Spleen (tissue), 11 donors: Measurements from ENCODE around the gene MPDU1. TPM values are rescaled to one million over a fixed set of nuclear protein-coding genes. Genes with fewer than 3 reads are reported as not detected.
"Not testable (repeated sequence)": the region's sequence is repeated elsewhere in the genome, so short reads cannot be mapped to it uniquely, and the experiment has no call there.

ENCODE experiments used
- DNase-seq: peaks from one replicate; pipeline ENCODE4 v3.0.0-alpha.2; 2020
- H3K27ac ChIP-seq, 8 donors: fragments of 200-600 bp; sonication (generic) in 7 of 8; 1 replicate in 4 of 8; 2 replicates in 4 of 8; pipeline versions ENCODE4 v1.5.0 to v1.8.0; 2016 to 2021; ENCODE audit warnings: inconsistent platforms in 4 of 8, mild to moderate bottlenecking in 4 of 8, moderate library complexity in 1 of 8
- H3K27me3 ChIP-seq, 7 donors: fragments of 200-600 bp; sonication (generic) in 6 of 7; replicated peaks in 1 of 7; 1 replicate in 4 of 7; 2 replicates in 3 of 7; pipeline versions ENCODE4 v1.5.0 to v1.8.0; 2016 to 2021; ENCODE audit warnings: inconsistent platforms in 3 of 7, mild to moderate bottlenecking in 1 of 7
- H3K36me3 ChIP-seq, 6 donors: fragments of 200-600 bp; sonication (generic) in 5 of 6; 1 replicate in 4 of 6; 2 replicates in 2 of 6; pipeline versions ENCODE4 v1.5.0 to v1.8.0; 2016 to 2021; ENCODE audit warnings: inconsistent platforms in 2 of 6
- H3K4me1 ChIP-seq, 6 donors: fragments of 200-600 bp; sonication (generic) in 5 of 6; 1 replicate in 3 of 6; 2 replicates in 3 of 6; pipeline versions ENCODE4 v1.5.0 to v1.8.0; 2016 to 2021; ENCODE audit warnings: inconsistent platforms in 3 of 6
- H3K4me3 ChIP-seq, 8 donors: fragments of 200-600 bp; sonication (generic) in 7 of 8; 1 replicate in 4 of 8; 2 replicates in 4 of 8; pipeline versions ENCODE4 v1.5.0 to v1.8.0; 2016 to 2021; ENCODE audit warnings: inconsistent platforms in 4 of 8, mild to moderate bottlenecking in 4 of 8, moderate library complexity in 2 of 8
- H3K9me3 ChIP-seq, 8 donors: fragments of 200-600 bp; sonication (generic) in 7 of 8; 1 replicate in 4 of 8; 2 replicates in 4 of 8; pipeline versions ENCODE4 v1.5.0 to v1.8.0; 2016 to 2021; ENCODE audit warnings: inconsistent platforms in 4 of 8
- POLR2A ChIP-seq, 3 donors: fragments of 450-650 bp; IDR thresholded peaks; one replicate each; pipeline ENCODE4 v1.5.1; 2017; ENCODE audit warnings: antibody characterized with exemption in 3 of 3, mild to moderate bottlenecking in 1 of 3
- POLR2AphosphoS5 ChIP-seq, 3 donors: sonication (generic); formaldehyde crosslinking; IDR thresholded peaks; one replicate each; pipeline ENCODE4 v1.5.1; 2017; ENCODE audit warnings: antibody characterized with exemption in 3 of 3
- whole genome bisulfite sequencing, 5 donors: extraction: QIAGEN DNeasy Blood & Tissue Kit in 3 of 5; methylation state at CpG; one replicate each; pipeline versions ENCODE4 v1.1.5 to v1.1.7; 2013 to 2018; 5-methylcytosine and 5-hydroxymethylcytosine counted together
- intact Hi-C: fragments of 100-400 bp; cut with DNase I; formaldehyde crosslinking; loops from one replicate; pipeline ENCODE4 v1.15.0; 2023; ENCODE audit warnings: low total_unique reads
- polyA plus RNA-seq, 3 donors: library from polyadenylated mRNA; stranded (reverse); fragments of 200-250 nt; gene quantifications; one replicate each; pipeline ENCODE4 v1.2.1, GENCODE V29; 2013
- total RNA-seq, 7 donors: library from RNA; depleted of rRNA in 3 of 7; stranded (reverse); fragments of >200 nt in 3 of 7; fragmentation: NEBNext Ultra II Directional in 4 of 7; extraction: Animal tissue kit (Norgen Biotek cat#: 25700) in 4 of 7; gene quantifications; one replicate each; pipeline versions ENCODE4 v1.1.0 to v1.2.1, GENCODE V29; 2016 to 2021
- TF ChIP-seq, protein P1 (sequence below), 11 experiments: fragments of 200-600 bp in 7 of 11; fragments of 450-650 bp in 4 of 11; sonication (generic) in 4 of 11; IDR thresholded peaks in 8 of 11; conservative IDR thresholded peaks in 3 of 11; 1 replicate in 7 of 11; 2 replicates in 4 of 11; pipeline versions ENCODE4 v1.4.0 to v1.8.0; 2016 to 2021; ENCODE audit warnings: antibody characterized with exemption in 11 of 11, inconsistent platforms in 4 of 11, mild to moderate bottlenecking in 1 of 11
- donor health status: healthy with polysubstance abuse.
- donor health status: DM: no; HTN: no; CAD: no; lungs with moderate emphysema.
- donor health status: DM: no; HTN: no; CAD: no.
- donor health status: Bipolar disorder and iron deficiency.
- donor health status: healthy.
- donor health status: DM: no; HTN: no; CAD: no.
- donor health status: DM: yes; HTN: yes; CAD: no.

Gene MPDU1
- total and polyA plus RNA-seq, 10 donors: 35.5 to 163 (median 55.4) TPM

GRCh38 chr17:7592422-7593021 lies 8.9 kb downstream of the MPDU1 start:
- no peak for DNase-seq
- H3K36me3 ChIP-seq: peaks cover 5 to 100% (median 71%) of the 10 kb centered on the region in 6 donors
- no peaks in the 10 kb centered on the region for H3K9me3 ChIP-seq
- 92 to 97% (median 95%) methylated on average over 20 to 23 of the region's 23 CpGs for WGBS, 5 donors
- intact Hi-C loops: no loop called here
- peaks cover 7 to 26% (median 16%) of the 10 kb centered on the region in 6 donors for H3K4me1 ChIP-seq
- TF ChIP-seq, protein P1, sequence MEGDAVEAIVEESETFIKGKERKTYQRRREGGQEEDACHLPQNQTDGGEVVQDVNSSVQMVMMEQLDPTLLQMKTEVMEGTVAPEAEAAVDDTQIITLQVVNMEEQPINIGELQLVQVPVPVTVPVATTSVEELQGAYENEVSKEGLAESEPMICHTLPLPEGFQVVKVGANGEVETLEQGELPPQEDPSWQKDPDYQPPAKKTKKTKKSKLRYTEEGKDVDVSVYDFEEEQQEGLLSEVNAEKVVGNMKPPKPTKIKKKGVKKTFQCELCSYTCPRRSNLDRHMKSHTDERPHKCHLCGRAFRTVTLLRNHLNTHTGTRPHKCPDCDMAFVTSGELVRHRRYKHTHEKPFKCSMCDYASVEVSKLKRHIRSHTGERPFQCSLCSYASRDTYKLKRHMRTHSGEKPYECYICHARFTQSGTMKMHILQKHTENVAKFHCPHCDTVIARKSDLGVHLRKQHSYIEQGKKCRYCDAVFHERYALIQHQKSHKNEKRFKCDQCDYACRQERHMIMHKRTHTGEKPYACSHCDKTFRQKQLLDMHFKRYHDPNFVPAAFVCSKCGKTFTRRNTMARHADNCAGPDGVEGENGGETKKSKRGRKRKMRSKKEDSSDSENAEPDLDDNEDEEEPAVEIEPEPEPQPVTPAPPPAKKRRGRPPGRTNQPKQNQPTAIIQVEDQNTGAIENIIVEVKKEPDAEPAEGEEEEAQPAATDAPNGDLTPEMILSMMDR (IDR thresholded peaks at IDR 0.05 in 8 of 11, conservative IDR thresholded peaks at IDR 0.05 in 3 of 11): no peak
- TF ChIP-seq POLR2AphosphoS5 (IDR thresholded peaks at IDR 0.05): peak in 1 of 3 donors; percentile 55
- H3K27ac ChIP-seq: no peak overlapping the region
- no peaks in the 10 kb centered on the region for H3K27me3 ChIP-seq
- no peak overlapping the region for H3K4me3 ChIP-seq

DNA sequence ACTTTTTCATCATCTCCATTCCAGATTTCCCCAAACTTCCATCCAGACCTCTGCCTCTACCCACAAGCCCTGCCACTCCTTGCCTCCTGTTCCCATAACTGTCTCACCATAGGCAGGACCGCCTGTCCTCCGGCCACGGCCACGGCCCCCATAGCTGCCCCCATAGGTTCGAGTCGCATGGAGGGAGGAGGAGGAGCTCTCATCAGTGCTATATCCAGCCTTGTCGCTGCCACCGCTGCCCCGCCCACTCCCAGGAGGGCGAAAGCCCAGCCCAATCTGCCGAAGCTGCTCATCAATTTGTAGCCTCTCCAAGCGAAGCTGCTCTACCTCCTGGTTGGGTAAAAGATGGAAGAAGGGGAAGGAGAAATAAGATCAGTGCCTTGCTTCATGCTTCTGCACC lies 9.6 kb downstream of the MPDU1 start:
- H3K27me3 ChIP-seq: no peaks in the 10 kb centered on the region
- peaks cover 5 to 98% (median 71%) of the 10 kb centered on the region in 6 donors for H3K36me3 ChIP-seq
- DNase-seq: no peak
- no peak overlapping the region for H3K27ac ChIP-seq
- 88 to 92% (median 90%) methylated on average over 12 of the region's 12 CpGs for WGBS, 5 donors
- intact Hi-C loops: no loop called here
- TF ChIP-seq, protein P1 (IDR thresholded peaks at IDR 0.05 in 8 of 11, conservative IDR thresholded peaks at IDR 0.05 in 3 of 11): no peak
- TF ChIP-seq POLR2A (IDR thresholded peaks at IDR 0.05): no peak
- TF ChIP-seq POLR2AphosphoS5 (IDR thresholded peaks at IDR 0.05): peak in 2 of 3 donors; percentile 17 to 33
- H3K4me3 ChIP-seq: no peak overlapping the region
- no peaks in the 10 kb centered on the region for H3K9me3 ChIP-seq
- peaks cover 7 to 20% (median 14%) of the 10 kb centered on the region in 6 donors for H3K4me1 ChIP-seq

DNA sequence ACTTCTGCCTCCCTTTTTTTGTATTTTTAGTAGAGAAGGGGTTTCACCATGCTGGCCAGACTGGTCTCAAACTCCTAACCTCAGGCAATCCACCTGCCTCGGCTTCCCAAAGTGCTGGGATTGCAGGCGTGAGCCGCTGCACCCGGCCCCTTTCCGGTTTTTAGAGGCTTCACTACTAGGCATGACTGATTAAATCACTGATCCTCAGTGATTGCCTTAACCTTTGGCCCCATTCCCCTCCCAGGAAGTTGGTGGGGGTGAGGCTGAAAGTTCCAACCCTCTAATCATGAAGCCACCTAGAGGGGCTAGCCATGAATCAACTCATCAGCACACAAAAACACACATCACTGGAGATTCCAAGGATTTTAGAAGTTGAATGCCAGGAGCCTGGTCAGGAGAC lies 13.9 kb downstream of the MPDU1 start:
- H3K27me3 ChIP-seq, intact Hi-C loops, DNase-seq, H3K4me1 ChIP-seq, H3K9me3 ChIP-seq, H3K4me3 ChIP-seq, H3K27ac ChIP-seq: not testable (repeated sequence)
- 76 to 83% (median 80%) methylated on average over 5 of the region's 5 CpGs for WGBS, 5 donors
- H3K36me3 ChIP-seq: peaks cover 9 to 98% (median 96%) of the 10 kb centered on the region in 6 donors

- intact Hi-C loops: no loop called here
- H3K27ac ChIP-seq: no peak overlapping the region
- H3K36me3 ChIP-seq: peaks cover 4 to 83% (median 51%) of the 10 kb centered on the region in 6 donors
- no peak overlapping the region for H3K4me3 ChIP-seq
- WGBS, 5 donors: 97 to 99% (median 97%) methylated on average over 4 of the region's 4 CpGs
- no peak for TF ChIP-seq POLR2A (IDR thresholded peaks at IDR 0.05)
- TF ChIP-seq POLR2AphosphoS5 (IDR thresholded peaks at IDR 0.05): no peak
- TF ChIP-seq, protein P1 (IDR thresholded peaks at IDR 0.05 in 8 of 11, conservative IDR thresholded peaks at IDR 0.05 in 3 of 11): no peak
- DNase-seq: no peak
- no peaks in the 10 kb centered on the region for H3K9me3 ChIP-seq
- H3K27me3 ChIP-seq: no peaks in the 10 kb centered on the region
- peaks cover 0 to 28% (median 8%) of the 10 kb centered on the region in 6 donors for H3K4me1 ChIP-seq
Observed at GRCh38 chr17:7606280-7606679, 22.6 kb downstream of the MPDU1 start.
